ENCODE results near the gene LLGL2.

The LLGL2 gene

GRCh38 chr17:75542728-75543336 is 17.3 kb downstream of the LLGL2 start:
- no peak for DNase-seq (ENCODE audit: insufficient read length, low spot score)
- no peak for FAIRE-seq
- TF ChIP-seq POLR2AphosphoS5 (IDR thresholded peaks at IDR 0.05; ENCODE audit: low read depth, low read length) (no peak), POLR2A (IDR thresholded peaks at IDR 0.05; ENCODE audit: low read depth, low read length) (no peak), POU2F2 (IDR thresholded peaks at IDR 0.05; ENCODE audit: low read depth, low read length) (no peak), PAX5 (IDR thresholded peaks at IDR 0.05; ENCODE audit: insufficient read depth, low read length, severe bottlenecking) (no peak), TAF1 (IDR thresholded peaks at IDR 0.05; ENCODE audit: low read depth, low read length) (no peak)

GRCh38 chr17:75544250-75544649 is 18.8 kb downstream of the LLGL2 start:
- TF ChIP-seq POLR2A (IDR thresholded peaks at IDR 0.05; ENCODE audit: low read depth, low read length) (no peak), TAF1 (IDR thresholded peaks at IDR 0.05; ENCODE audit: low read depth, low read length) (no peak)
- DNase-seq (ENCODE audit: insufficient read length, low spot score) (no peak), FAIRE-seq (no peak)

GRCh38 chr17:75546181-75546580 is 20.7 kb downstream of the LLGL2 start:
- TF ChIP-seq PAX5 (IDR thresholded peaks at IDR 0.05; ENCODE audit: insufficient read depth, low read length, severe bottlenecking) (no peak), POLR2A (IDR thresholded peaks at IDR 0.05; ENCODE audit: low read depth, low read length) (no peak), TAF1 (IDR thresholded peaks at IDR 0.05; ENCODE audit: low read depth, low read length) (no peak), SPI1 (IDR thresholded peaks at IDR 0.05; ENCODE audit: low read depth, low read length) (no peak), POLR2AphosphoS5 (IDR thresholded peaks at IDR 0.05; ENCODE audit: low read depth, low read length) (no peak), POU2F2 (IDR thresholded peaks at IDR 0.05; ENCODE audit: low read depth, low read length) (no peak)
- DNase-seq (ENCODE audit: insufficient read length, low spot score): no peak
- no peak for FAIRE-seq

- DNase-seq (ENCODE audit: insufficient read length, low spot score): no peak
- TF ChIP-seq PAX5 (IDR thresholded peaks at IDR 0.05; ENCODE audit: insufficient read depth, low read length, severe bottlenecking) (no peak), POLR2AphosphoS5 (IDR thresholded peaks at IDR 0.05; ENCODE audit: low read depth, low read length) (no peak), SPI1 (IDR thresholded peaks at IDR 0.05; ENCODE audit: low read depth, low read length) (no peak), POLR2A (IDR thresholded peaks at IDR 0.05; ENCODE audit: low read depth, low read length) (no peak), TAF1 (IDR thresholded peaks at IDR 0.05; ENCODE audit: low read depth, low read length) (no peak)
- no peak for FAIRE-seq
Measured at GRCh38 chr17:75547091-75547490, 21.6 kb downstream of the LLGL2 start.

GRCh38 chr17:75548813-75549212 is 23.3 kb downstream of the LLGL2 start:
- FAIRE-seq (no peak), DNase-seq (ENCODE audit: insufficient read length, low spot score) (no peak)
- TF ChIP-seq POLR2AphosphoS5 (IDR thresholded peaks at IDR 0.05; ENCODE audit: low read depth, low read length) (no peak), TAF1 (IDR thresholded peaks at IDR 0.05; ENCODE audit: low read depth, low read length) (no peak), SPI1 (IDR thresholded peaks at IDR 0.05; ENCODE audit: low read depth, low read length) (no peak), POU2F2 (IDR thresholded peaks at IDR 0.05; ENCODE audit: low read depth, low read length) (no peak), PAX5 (IDR thresholded peaks at IDR 0.05; ENCODE audit: insufficient read depth, low read length, severe bottlenecking) (no peak), POLR2A (IDR thresholded peaks at IDR 0.05; ENCODE audit: low read depth, low read length) (no peak)

GRCh38 chr17:75549246-75550138 is 24.0 kb downstream of the LLGL2 start:
- no peak for FAIRE-seq
- DNase-seq (ENCODE audit: insufficient read length, low spot score): no peak
- no peak for TF ChIP-seq TAF1 (IDR thresholded peaks at IDR 0.05; ENCODE audit: low read depth, low read length)
- no peak for TF ChIP-seq PAX5 (IDR thresholded peaks at IDR 0.05; ENCODE audit: insufficient read depth, low read length, severe bottlenecking)
- no peak for TF ChIP-seq POLR2AphosphoS5 (IDR thresholded peaks at IDR 0.05; ENCODE audit: low read depth, low read length)
- TF ChIP-seq POLR2A (IDR thresholded peaks at IDR 0.05; ENCODE audit: low read depth, low read length): no peak
- no peak for TF ChIP-seq POU2F2 (IDR thresholded peaks at IDR 0.05; ENCODE audit: low read depth, low read length)
- no peak for TF ChIP-seq SPI1 (IDR thresholded peaks at IDR 0.05; ENCODE audit: low read depth, low read length)

GRCh38 chr17:75550139-75550465 is 24.6 kb downstream of the LLGL2 start:
- TF ChIP-seq POU2F2 (IDR thresholded peaks at IDR 0.05; ENCODE audit: low read depth, low read length) (no peak), POLR2AphosphoS5 (IDR thresholded peaks at IDR 0.05; ENCODE audit: low read depth, low read length) (no peak), SPI1 (IDR thresholded peaks at IDR 0.05; ENCODE audit: low read depth, low read length) (no peak), POLR2A (IDR thresholded peaks at IDR 0.05; ENCODE audit: low read depth, low read length) (no peak), TAF1 (IDR thresholded peaks at IDR 0.05; ENCODE audit: low read depth, low read length) (no peak), PAX5 (IDR thresholded peaks at IDR 0.05; ENCODE audit: insufficient read depth, low read length, severe bottlenecking) (no peak)
- DNase-seq (ENCODE audit: insufficient read length, low spot score): no peak
- FAIRE-seq: no peak

GRCh38 chr17:75551266-75551665 is 25.8 kb downstream of the LLGL2 start:
- FAIRE-seq (no peak), DNase-seq (ENCODE audit: insufficient read length, low spot score) (no peak)
- TF ChIP-seq PAX5 (IDR thresholded peaks at IDR 0.05; ENCODE audit: insufficient read depth, low read length, severe bottlenecking) (no peak), POLR2A (IDR thresholded peaks at IDR 0.05; ENCODE audit: low read depth, low read length) (no peak), POLR2AphosphoS5 (IDR thresholded peaks at IDR 0.05; ENCODE audit: low read depth, low read length) (no peak), POU2F2 (IDR thresholded peaks at IDR 0.05; ENCODE audit: low read depth, low read length) (no peak), TAF1 (IDR thresholded peaks at IDR 0.05; ENCODE audit: low read depth, low read length) (no peak), SPI1 (IDR thresholded peaks at IDR 0.05; ENCODE audit: low read depth, low read length) (no peak)

GRCh38 chr17:75552425-75553294 is 27.2 kb downstream of the LLGL2 start:
- FAIRE-seq (no peak), DNase-seq (ENCODE audit: insufficient read length, low spot score) (no peak)
- TF ChIP-seq POU2F2 (IDR thresholded peaks at IDR 0.05; ENCODE audit: low read depth, low read length) (no peak), POLR2AphosphoS5 (IDR thresholded peaks at IDR 0.05; ENCODE audit: low read depth, low read length) (no peak), PAX5 (IDR thresholded peaks at IDR 0.05; ENCODE audit: insufficient read depth, low read length, severe bottlenecking) (no peak)

All from GM12891 (cell line).